KBM-7 (cell line): ENCODE results near the gene SMG6.

Experiments used
- DNase-seq: peaks from one replicate; pipeline ENCODE4 v3.0.0-alpha.2; 2015
- in situ Hi-C: fragments of 300-500 bp; cut with MboI; formaldehyde crosslinking; loops from 2 replicates; pipeline ENCODE4 v1.14.3; 2020; ENCODE audit warnings: low sequenced_read_pairs, low pct_unique_long_range_greater_than_20kb, mixed read lengths

SMG6 gene

GRCh38 chr17:2062571-2063183 lies 240.9 kb downstream of the SMG6 start:
- in situ Hi-C loops = loop anchor here (25.0 kb wide), 1 partner anchor 175 kb away; no protein-coding TSS in a partner anchor
- DNase-seq = no peak

DNA sequence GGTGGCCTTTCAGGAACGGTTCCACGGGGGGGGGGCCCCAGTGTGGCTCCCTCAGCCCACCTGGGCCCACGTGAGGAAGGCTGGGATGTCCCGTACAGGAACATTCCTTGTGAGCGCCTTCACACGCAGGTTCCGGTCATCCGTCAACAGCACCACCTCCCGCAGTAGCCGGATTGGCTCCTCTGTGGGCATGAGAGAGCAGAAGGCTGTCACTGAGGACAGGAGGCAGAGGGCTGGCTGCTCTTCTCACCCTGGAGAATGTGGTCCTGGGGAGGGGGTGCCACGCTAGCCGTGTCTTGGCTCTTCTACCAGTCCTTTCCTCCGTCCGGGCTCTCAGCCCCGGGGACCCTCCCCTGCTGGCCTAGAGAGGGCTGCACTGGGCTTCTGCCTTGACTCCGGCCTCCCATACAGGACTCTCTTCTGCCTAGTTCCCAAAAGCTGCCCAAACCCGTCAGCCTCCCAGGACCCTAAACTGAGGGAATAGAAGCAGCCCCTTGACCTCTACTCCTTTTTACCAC lies 242.1 kb downstream of the SMG6 start:
- in situ Hi-C loops = loop anchor here (25.0 kb wide), 1 partner anchor 176 kb away; no protein-coding TSS in a partner anchor
- no peak for DNase-seq

- DNase-seq = no peak
- in situ Hi-C loops = loop anchor here (25.0 kb wide), 1 partner anchor 176 kb away; no protein-coding TSS in a partner anchor
Measured at GRCh38 chr17:2060681-2061440, 242.7 kb downstream of the SMG6 start.

DNA sequence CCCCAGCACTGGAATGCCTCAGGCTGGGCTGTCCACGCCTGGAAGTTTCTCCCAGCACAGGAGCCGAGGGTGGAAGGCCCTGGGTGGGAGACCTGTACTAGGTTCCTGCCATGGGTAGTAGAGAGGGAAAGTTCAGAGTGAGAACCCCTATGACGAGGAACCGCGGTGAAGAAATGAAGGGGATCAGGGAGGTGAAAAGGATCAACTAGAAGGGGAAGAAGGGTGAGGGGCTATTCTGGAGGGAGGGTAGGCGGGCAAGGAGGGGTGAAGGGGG lies 243.3 kb downstream of the SMG6 start:
- in situ Hi-C loops = loop anchor here (25.0 kb wide), 1 partner anchor 177 kb away; no protein-coding TSS in a partner anchor
- no peak for DNase-seq

- in situ Hi-C loops = loop anchor here (25.0 kb wide), 1 partner anchor 178 kb away; no protein-coding TSS in a partner anchor
- DNase-seq = no peak
Measured at GRCh38 chr17:2059547-2060384, 243.8 kb downstream of the SMG6 start.

GRCh38 chr17:2058586-2059546 lies 244.7 kb downstream of the SMG6 start:
- in situ Hi-C loops = loop anchor here (25.0 kb wide), 1 partner anchor 178 kb away; no protein-coding TSS in a partner anchor
- peak; percentile 86 for DNase-seq

DNA sequence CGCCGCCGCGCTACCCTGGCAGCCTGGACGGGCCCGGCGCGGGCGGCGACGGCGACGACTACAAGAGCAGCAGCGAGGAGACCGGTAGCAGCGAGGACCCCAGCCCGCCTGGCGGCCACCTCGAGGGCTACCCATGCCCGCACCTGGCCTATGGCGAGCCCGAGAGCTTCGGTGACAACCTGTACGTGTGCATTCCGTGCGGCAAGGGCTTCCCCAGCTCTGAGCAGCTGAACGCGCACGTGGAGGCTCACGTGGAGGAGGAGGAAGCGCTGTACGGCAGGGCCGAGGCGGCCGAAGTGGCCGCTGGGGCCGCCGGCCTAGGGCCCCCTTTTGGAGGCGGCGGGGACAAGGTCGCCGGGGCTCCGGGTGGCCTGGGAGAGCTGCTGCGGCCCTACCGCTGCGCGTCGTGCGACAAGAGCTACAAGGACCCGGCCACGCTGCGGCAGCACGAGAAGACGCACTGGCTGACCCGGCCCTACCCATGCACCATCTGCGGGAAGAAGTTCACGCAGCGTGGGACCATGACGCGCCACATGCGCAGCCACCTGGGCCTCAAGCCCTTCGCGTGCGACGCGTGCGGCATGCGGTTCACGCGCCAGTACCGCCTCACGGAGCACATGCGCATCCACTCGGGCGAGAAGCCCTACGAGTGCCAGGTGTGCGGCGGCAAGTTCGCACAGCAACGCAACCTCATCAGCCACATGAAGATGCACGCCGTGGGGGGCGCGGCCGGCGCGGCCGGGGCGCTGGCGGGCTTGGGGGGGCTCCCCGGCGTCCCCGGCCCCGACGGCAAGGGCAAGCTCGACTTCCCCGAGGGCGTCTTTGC lies 245.6 kb downstream of the SMG6 start:
- DNase-seq = no peak
- in situ Hi-C loops = loop anchor here (25.0 kb wide), 1 partner anchor 179 kb away; no protein-coding TSS in a partner anchor

- no peak for DNase-seq
- in situ Hi-C loops = loop anchor here (25.0 kb wide), 1 partner anchor 180 kb away; no protein-coding TSS in a partner anchor
Measured at GRCh38 chr17:2057175-2057759, 246.3 kb downstream of the SMG6 start.

GRCh38 chr17:2056206-2057174 lies 247.1 kb downstream of the SMG6 start:
- in situ Hi-C loops = loop anchor here (25.0 kb wide), 1 partner anchor 181 kb away; no protein-coding TSS in a partner anchor
- DNase-seq = no peak

- no peak for DNase-seq
Measured at GRCh38 chr17:2055292-2056205, 248.0 kb downstream of the SMG6 start.

GRCh38 chr17:2054512-2055291 lies 248.9 kb downstream of the SMG6 start, which contains the start of gene HIC1:
Gene HIC1, plus strand, starts transcription at chr17:2055103. Its CDS starts 1,588 bp downstream, at chr17:2056691.
- in situ Hi-C loops = loop anchor here (25.0 kb wide), 1 partner anchor 183 kb away; no protein-coding TSS in a partner anchor
- DNase-seq = peak; percentile 87

More at GRCh38 chr17:2055292-2056205, 248.0 kb downstream of the SMG6 start:
- in situ Hi-C loops = loop anchor here (25.0 kb wide), 1 partner anchor 182 kb away; no protein-coding TSS in a partner anchor

DNA sequence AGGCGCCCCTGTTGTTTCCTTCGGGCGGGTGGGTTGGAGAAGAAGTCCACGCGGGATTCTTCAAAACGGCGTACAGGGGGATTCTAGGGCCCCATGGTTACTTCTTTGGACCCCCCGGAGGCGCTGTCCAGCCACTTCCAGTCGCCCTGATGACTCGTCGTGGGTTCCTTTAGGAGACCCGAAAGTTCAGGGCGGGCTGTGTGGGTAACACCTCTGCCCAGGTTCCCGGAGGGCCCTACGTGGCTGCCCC lies 249.4 kb downstream of the SMG6 start:
- no peak for DNase-seq
- in situ Hi-C loops = loop anchor here (25.0 kb wide), 1 partner anchor 183 kb away; no protein-coding TSS in a partner anchor

DNA sequence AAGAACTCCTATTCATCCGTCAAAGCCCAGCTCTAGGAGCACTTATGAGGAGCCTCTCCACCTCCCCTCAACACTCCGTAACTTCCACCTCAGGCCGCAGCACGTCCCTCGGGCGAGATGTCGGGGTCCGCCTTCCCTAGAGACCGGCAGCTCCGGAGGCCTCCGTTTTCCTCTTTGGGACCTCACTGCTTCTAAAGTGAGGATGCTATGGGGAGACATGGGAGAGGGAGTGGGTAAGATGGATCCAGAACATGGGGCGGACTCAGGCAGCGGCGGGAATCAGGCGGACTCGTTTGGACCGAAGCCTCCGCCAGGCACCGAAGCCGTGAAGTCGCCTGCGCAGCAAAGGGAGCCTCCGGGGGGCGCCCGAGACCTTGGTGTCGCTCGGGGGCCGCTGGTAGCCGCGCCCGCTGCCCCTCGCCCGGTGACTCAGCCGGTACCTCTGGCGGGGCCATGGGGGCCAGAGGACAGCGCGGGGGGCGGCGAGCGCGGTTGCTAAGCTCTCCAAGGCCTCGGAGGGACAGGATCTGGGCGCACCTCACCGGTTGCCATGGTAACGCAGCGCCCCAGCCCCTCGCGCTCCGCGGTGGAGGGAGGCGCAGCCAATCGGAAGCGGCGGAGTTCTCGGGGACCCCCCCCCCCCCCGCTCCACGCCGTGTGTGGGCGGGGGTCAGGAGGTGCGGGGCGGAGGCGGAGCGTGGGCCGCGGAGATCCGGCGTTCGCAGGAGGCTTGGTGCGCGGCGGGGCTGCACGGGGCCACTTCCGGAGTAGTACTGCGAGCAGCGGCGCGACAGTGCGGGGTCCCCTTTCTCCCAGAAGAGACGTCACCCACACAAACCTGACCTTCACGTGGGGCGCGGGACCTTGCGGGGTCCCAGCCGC lies 250.0 kb downstream of the SMG6 start:
- in situ Hi-C loops = loop anchor here (25.0 kb wide), 1 partner anchor 184 kb away; no protein-coding TSS in a partner anchor
- peak; percentile 72 for DNase-seq
